ENCODE measurements around the gene MAF. TPM values are rescaled to one million over a fixed set of nuclear protein-coding genes. Genes with fewer than 3 reads are reported as not detected.
A peak's percentile ranks its signal among the peaks of the same experiment; 100 is the strongest.

The MAF gene
- total RNA-seq, 4 donors from 2014 or later, result 10.9 to 46.7 (median 32.5) TPM

DNA sequence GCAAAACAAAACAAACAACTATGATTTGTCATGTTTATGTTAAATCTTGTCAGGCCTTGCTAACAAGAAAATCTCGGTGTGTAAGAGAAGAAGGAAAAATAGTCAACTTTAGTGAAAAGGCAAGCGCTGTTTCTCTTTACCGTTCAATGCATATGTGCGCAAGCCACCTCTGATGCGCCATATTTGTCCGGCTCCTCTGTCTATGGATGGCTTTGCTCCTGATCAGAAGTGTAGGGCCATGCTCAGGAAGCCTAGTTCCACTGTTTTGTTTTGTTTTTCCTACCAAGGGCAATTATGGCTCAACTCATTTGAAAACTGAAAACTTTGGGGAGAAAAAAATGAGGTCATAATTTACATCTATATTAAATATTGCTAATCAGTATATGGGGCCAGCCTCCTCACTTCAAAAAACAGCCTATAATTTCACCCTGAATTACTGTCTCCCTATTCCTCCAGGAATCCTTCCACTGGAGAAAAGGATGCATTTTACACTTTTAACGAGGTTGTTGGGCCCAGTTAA, 4.5 kb downstream of the MAF start:
- H3K27me3 ChIP-seq, result no peaks in the 10 kb centered on the region
- H3K36me3 ChIP-seq, result no peaks in the 10 kb centered on the region
- no peak for TF ChIP-seq POLR2A (IDR thresholded peaks at IDR 0.05)
- TF ChIP-seq, protein P1, sequence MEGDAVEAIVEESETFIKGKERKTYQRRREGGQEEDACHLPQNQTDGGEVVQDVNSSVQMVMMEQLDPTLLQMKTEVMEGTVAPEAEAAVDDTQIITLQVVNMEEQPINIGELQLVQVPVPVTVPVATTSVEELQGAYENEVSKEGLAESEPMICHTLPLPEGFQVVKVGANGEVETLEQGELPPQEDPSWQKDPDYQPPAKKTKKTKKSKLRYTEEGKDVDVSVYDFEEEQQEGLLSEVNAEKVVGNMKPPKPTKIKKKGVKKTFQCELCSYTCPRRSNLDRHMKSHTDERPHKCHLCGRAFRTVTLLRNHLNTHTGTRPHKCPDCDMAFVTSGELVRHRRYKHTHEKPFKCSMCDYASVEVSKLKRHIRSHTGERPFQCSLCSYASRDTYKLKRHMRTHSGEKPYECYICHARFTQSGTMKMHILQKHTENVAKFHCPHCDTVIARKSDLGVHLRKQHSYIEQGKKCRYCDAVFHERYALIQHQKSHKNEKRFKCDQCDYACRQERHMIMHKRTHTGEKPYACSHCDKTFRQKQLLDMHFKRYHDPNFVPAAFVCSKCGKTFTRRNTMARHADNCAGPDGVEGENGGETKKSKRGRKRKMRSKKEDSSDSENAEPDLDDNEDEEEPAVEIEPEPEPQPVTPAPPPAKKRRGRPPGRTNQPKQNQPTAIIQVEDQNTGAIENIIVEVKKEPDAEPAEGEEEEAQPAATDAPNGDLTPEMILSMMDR (IDR thresholded peaks at IDR 0.05 in 4 of 5, conservative IDR thresholded peaks at IDR 0.05 in 1 of 5), result no peak
- ATAC-seq (no peak), DNase-seq (no peak)
- intact Hi-C loops (cut with DNase I; ENCODE audit: low total_unique reads), result no loop called here
- peaks cover 20 to 24% of the 10 kb centered on the region in 2 donors for H3K4me1 ChIP-seq
- H3K4me3 ChIP-seq, result peak overlapping the region; percentile 62 to 85 (median 72)
- in situ Hi-C loops (cut with MboI; ENCODE audit: low sequenced_read_pairs in 4 of 4), result loop anchor here in 2 of 4 donors (10.0 kb wide), 2 partner anchors 61 to 231 kb away; no protein-coding TSS in a partner anchor
- peak overlapping the region; percentile 89 to 95 (median 92) for H3K27ac ChIP-seq
- no peaks in the 10 kb centered on the region for H3K9me3 ChIP-seq

DNA sequence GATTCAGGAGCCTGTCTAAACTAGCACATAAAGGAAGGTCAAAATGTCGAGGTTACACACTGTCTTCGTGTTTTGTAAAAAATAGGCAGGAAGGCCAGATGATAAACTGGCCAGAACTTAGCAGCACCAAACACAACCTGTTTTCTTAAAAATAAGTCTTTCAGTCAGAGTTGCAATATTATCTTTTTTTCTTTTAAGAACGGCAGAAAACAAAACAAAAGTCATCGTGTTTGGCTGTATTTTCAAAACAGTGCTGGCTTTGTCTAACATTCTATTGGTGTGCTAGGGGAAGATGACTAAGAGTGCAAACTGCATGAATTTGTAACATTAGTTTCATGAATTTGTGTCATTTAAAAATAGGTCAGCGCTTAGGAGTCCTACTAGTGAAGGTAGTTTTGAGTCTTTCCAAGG, 5.3 kb downstream of the MAF start:
- H3K4me3 ChIP-seq, result peak overlapping the region; percentile 62 to 85 (median 72)
- in situ Hi-C loops (cut with MboI; ENCODE audit: low sequenced_read_pairs in 4 of 4), result loop anchor here in 2 of 4 donors (10.0 kb wide), 2 partner anchors 60 to 230 kb away; no protein-coding TSS in a partner anchor
- intact Hi-C loops (cut with DNase I; ENCODE audit: low total_unique reads), result no loop called here
- H3K27me3 ChIP-seq, result no peaks in the 10 kb centered on the region
- no peak for ATAC-seq
- peaks cover 27 to 32% of the 10 kb centered on the region in 2 donors for H3K4me1 ChIP-seq
- no peaks in the 10 kb centered on the region for H3K36me3 ChIP-seq
- no peaks in the 10 kb centered on the region for H3K9me3 ChIP-seq
- no peak for DNase-seq
- no peak for TF ChIP-seq POLR2A (IDR thresholded peaks at IDR 0.05)
- TF ChIP-seq, protein P1 (IDR thresholded peaks at IDR 0.05 in 4 of 5, conservative IDR thresholded peaks at IDR 0.05 in 1 of 5), result no peak
- H3K27ac ChIP-seq, result peak overlapping the region; percentile 89 to 95 (median 92)

DNA sequence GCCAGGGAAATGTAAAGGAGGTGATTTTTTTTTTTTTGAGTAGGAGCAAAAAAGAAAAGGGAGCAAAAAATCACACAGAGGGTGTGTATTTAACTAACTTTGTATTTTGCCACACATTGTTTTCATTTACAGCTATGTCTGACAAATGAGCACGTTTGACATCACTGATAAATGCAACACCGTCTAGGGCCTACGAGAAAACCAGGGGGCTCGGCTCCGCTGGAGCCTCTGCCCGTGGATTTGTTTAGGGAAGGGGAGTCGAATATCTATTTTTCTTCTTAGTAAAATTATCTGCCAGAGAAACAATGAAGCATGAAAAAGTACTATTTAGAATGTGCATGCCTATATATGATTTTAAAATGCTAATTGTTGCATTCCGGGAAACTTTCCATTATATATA, 6.8 kb downstream of the MAF start:
- Histone ChIP-seq H3K4me3 (peak overlapping the region; percentile 62 to 85 (median 72)), H3K36me3 (no peaks in the 10 kb centered on the region), H3K27me3 (no peaks in the 10 kb centered on the region), H3K4me1 (peaks cover 32 to 42% of the 10 kb centered on the region in 2 donors), H3K9me3 (no peaks in the 10 kb centered on the region), H3K27ac (peak overlapping the region; percentile 89 to 95 (median 92))
- DNase-seq (no peak), ATAC-seq (no peak)
- TF ChIP-seq, protein P1 (IDR thresholded peaks at IDR 0.05 in 4 of 5, conservative IDR thresholded peaks at IDR 0.05 in 1 of 5), result no peak
- TF ChIP-seq POLR2A (IDR thresholded peaks at IDR 0.05), result no peak
- intact Hi-C loops (cut with DNase I; ENCODE audit: low total_unique reads) (loop anchor here (2.0 kb wide), 1 partner anchor 53 kb away; no protein-coding TSS in a partner anchor), in situ Hi-C loops (cut with MboI; ENCODE audit: low sequenced_read_pairs in 4 of 4) (loop anchor here in 2 of 4 donors (10.0 kb wide), 2 partner anchors 59 to 229 kb away; no protein-coding TSS in a partner anchor)

DNA sequence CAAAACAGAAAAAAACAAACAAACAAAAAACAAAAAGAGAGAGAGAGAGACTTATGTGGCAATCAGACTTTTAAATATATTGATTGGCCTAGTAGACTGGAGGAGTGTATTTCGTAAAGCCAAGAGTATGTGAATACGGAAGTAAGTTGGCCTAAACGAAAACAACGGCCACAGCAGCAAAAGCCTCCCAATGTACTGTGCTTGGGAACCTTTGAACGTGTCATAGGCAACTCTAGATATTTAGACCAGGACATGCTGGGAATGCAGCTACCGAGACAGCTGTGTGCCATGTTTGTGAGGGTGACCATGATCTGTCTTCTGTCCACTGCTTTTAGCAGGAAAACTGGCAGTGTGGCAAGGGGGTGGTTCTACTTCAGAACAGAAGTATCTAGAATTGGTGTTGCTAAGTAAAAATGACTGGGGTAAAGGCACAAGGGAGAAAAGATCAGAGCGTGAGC, 7.4 kb downstream of the MAF start:
- peaks cover 38 to 47% of the 10 kb centered on the region in 2 donors for H3K4me1 ChIP-seq
- no peaks in the 10 kb centered on the region for H3K9me3 ChIP-seq
- no peaks in the 10 kb centered on the region for H3K27me3 ChIP-seq
- peak in 1 of 2 donors; percentile 47 for DNase-seq
- intact Hi-C loops (cut with DNase I; ENCODE audit: low total_unique reads), result loop anchor here (2.0 kb wide), 1 partner anchor 52 kb away; no protein-coding TSS in a partner anchor
- no peaks in the 10 kb centered on the region for H3K36me3 ChIP-seq
- TF ChIP-seq, protein P1 (IDR thresholded peaks at IDR 0.05 in 4 of 5, conservative IDR thresholded peaks at IDR 0.05 in 1 of 5), result no peak
- TF ChIP-seq POLR2A (IDR thresholded peaks at IDR 0.05), result peak in 1 of 2 donors; percentile 24
- H3K4me3 ChIP-seq, result peak overlapping the region; percentile 62 to 85 (median 72)
- ATAC-seq, result peak; percentile 46 to 49
- peak overlapping the region; percentile 89 to 95 (median 92) for H3K27ac ChIP-seq
- in situ Hi-C loops (cut with MboI; ENCODE audit: low sequenced_read_pairs in 4 of 4), result loop anchor here in 2 of 4 donors (10.0 kb wide), 2 partner anchors 58 to 228 kb away; no protein-coding TSS in a partner anchor
